ENCODE results near the gene GCK.

Gene GCK

GRCh38 chr7:44120395-44120794 lies 68.8 kb downstream of the GCK start:
- no peaks in the 10 kb centered on the region for H3K27me3 ChIP-seq
- no peak for DNase-seq
- H3K9me3 ChIP-seq = no peaks in the 10 kb centered on the region
- H3K4me3 ChIP-seq (ENCODE audit: low read depth, low read length) = no peak overlapping the region
- no peaks in the 10 kb centered on the region for H3K4me1 ChIP-seq
- no peak for TF ChIP-seq CTCF (IDR thresholded peaks at IDR 0.05; ENCODE audit: low read depth, low read length)
- H3K36me3 ChIP-seq = peaks cover 46% of the 10 kb centered on the region

- Histone ChIP-seq H3K4me1 (no peaks in the 10 kb centered on the region), H3K36me3 (peaks cover 51% of the 10 kb centered on the region)
- no peak for TF ChIP-seq CTCF (IDR thresholded peaks at IDR 0.05; ENCODE audit: low read depth, low read length)
Observed at GRCh38 chr7:44119829-44120380, 69.3 kb downstream of the GCK start.

GRCh38 chr7:44117801-44118429 lies 71.3 kb downstream of the GCK start:
- no peak for TF ChIP-seq CTCF (IDR thresholded peaks at IDR 0.05; ENCODE audit: low read depth, low read length)
- H3K27me3 ChIP-seq = no peaks in the 10 kb centered on the region
- peaks cover 63% of the 10 kb centered on the region for H3K36me3 ChIP-seq
- H3K4me3 ChIP-seq (ENCODE audit: low read depth, low read length) = no peak overlapping the region
- no peaks in the 10 kb centered on the region for H3K4me1 ChIP-seq
- no peaks in the 10 kb centered on the region for H3K9me3 ChIP-seq
- DNase-seq = no peak

More at GRCh38 chr7:44119829-44120380, 69.3 kb downstream of the GCK start:
- Histone ChIP-seq H3K9me3 (no peaks in the 10 kb centered on the region), H3K4me3 (ENCODE audit: low read depth, low read length) (no peak overlapping the region), H3K27me3 (no peaks in the 10 kb centered on the region)
- DNase-seq = no peak

GRCh38 chr7:44116789-44117666 lies 72.2 kb downstream of the GCK start:
- H3K36me3 ChIP-seq = peaks cover 61% of the 10 kb centered on the region
- no peak overlapping the region for H3K4me3 ChIP-seq (ENCODE audit: low read depth, low read length)
- no peaks in the 10 kb centered on the region for H3K9me3 ChIP-seq
- H3K27me3 ChIP-seq = no peaks in the 10 kb centered on the region
- TF ChIP-seq CTCF (IDR thresholded peaks at IDR 0.05; ENCODE audit: low read depth, low read length) = no peak
- no peaks in the 10 kb centered on the region for H3K4me1 ChIP-seq
- DNase-seq = no peak

- no peak for DNase-seq
- H3K9me3 ChIP-seq = no peaks in the 10 kb centered on the region
- H3K4me1 ChIP-seq = no peaks in the 10 kb centered on the region
- H3K36me3 ChIP-seq = peaks cover 53% of the 10 kb centered on the region
- TF ChIP-seq CTCF (IDR thresholded peaks at IDR 0.05; ENCODE audit: low read depth, low read length) = no peak
- no peaks in the 10 kb centered on the region for H3K27me3 ChIP-seq
- H3K4me3 ChIP-seq (ENCODE audit: low read depth, low read length) = no peak overlapping the region
Observed at GRCh38 chr7:44116087-44116788, 73.0 kb downstream of the GCK start.

Data from BE2C (cell line).